C4-2B (cell line): ENCODE results near the gene COTL1.
"Not testable (repeated sequence)": the region's sequence is repeated elsewhere in the genome, so short reads cannot be mapped to it uniquely, and the experiment has no call there.

Source experiments
- H3K27ac ChIP-seq: fragments of 450-650 bp; 2 replicates; pipeline ENCODE4 v1.5.1; 2017
- CTCF ChIP-seq: fragments of 450-650 bp; conservative IDR thresholded peaks from 2 replicates; pipeline ENCODE4 v1.5.1; 2017; ENCODE audit warnings: mild to moderate bottlenecking
- ZFX ChIP-seq: fragments of 450-650 bp; IDR thresholded peaks from 2 replicates; pipeline ENCODE4 v1.6.1; 2017

Gene COTL1

DNA sequence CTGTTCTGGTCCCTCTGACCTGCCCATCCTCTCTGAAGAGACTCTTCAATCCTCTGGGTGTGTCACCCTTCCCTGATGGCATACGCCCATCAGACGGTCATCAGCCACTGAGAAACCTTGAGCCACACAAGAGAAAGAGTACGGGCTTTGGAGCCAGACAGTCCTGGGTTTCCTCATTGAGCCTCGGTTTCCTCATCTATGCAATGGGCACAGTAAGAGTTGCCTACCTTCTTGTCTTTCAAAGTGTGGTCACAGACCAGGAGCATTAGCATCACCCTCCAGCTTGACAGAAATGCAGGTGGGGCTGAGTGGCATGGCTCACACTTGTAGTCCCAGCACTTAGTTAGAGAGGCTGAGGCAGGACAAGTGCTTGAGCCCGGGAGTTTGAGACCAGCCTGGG lies 87.3 kb downstream of the COTL1 start:
- H3K27ac ChIP-seq = no peak overlapping the region
- TF ChIP-seq ZFX (no peak), CTCF (no peak)

GRCh38 chr16:84529607-84530006 lies 88.3 kb downstream of the COTL1 start:
- H3K27ac ChIP-seq = no peak overlapping the region
- TF ChIP-seq CTCF (no peak), ZFX (no peak)

DNA sequence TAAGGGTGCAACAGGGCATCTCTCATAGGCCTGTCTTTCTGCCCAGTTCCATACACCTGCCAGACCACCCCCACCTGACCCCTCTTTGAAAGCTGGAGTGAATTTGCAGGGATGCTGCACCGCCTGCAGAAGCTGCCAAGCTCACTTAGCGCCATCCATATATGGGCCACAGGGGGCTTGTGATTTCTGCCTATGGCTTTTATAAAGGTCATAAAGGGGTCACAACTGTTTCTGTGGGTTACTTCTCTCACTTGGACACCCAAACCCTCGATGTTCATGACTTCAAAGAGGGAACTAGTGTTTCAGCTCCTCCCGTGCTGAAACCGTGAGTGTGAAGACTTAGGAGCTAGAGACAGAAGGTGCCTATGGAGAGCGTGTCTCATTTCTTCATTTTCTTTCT lies 89.6 kb downstream of the COTL1 start:
- no peak for TF ChIP-seq CTCF
- TF ChIP-seq ZFX = no peak
- H3K27ac ChIP-seq = peak overlapping the region; percentile 60

DNA sequence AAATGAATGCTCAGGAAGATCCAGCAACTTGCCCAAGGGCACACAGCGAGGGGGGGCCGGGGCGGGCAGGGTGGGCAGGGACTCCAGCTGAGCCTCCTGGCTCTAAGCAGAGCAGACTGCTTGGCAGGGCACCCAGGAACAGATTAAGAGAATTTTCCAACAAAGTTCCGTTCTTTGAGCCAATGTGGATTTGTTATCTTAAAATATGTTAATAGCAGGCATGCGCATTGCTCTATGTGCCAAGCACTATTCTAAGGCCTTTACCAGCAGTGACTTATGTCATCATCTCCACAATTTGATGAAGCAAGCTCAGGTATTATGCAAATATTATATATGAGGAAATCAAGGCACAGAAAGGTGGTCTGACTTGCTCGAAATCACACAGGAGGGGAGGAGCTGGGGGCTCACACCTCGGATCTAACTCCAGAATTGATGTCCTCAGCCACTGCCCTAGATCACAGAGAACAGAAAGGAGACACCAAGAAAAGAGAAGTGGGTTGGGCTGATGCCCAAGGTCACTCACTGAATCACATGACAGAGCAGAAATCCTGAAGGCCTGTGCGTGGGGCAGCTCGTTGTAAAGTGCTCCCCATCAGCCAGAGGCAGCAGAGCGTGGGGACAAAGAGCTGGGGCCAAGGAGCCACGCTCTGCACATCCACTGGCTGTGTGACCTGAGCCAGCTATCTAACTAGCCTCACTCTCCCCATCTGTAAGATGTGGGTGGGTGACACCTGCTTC lies 90.2 kb downstream of the COTL1 start:
- H3K27ac ChIP-seq = peak overlapping the region; percentile 60
- TF ChIP-seq ZFX (no peak), CTCF (no peak)

GRCh38 chr16:84526794-84527531 lies 90.9 kb downstream of the COTL1 start:
- H3K27ac ChIP-seq = peak overlapping the region; percentile 60
- TF ChIP-seq ZFX = no peak
- no peak for TF ChIP-seq CTCF

DNA sequence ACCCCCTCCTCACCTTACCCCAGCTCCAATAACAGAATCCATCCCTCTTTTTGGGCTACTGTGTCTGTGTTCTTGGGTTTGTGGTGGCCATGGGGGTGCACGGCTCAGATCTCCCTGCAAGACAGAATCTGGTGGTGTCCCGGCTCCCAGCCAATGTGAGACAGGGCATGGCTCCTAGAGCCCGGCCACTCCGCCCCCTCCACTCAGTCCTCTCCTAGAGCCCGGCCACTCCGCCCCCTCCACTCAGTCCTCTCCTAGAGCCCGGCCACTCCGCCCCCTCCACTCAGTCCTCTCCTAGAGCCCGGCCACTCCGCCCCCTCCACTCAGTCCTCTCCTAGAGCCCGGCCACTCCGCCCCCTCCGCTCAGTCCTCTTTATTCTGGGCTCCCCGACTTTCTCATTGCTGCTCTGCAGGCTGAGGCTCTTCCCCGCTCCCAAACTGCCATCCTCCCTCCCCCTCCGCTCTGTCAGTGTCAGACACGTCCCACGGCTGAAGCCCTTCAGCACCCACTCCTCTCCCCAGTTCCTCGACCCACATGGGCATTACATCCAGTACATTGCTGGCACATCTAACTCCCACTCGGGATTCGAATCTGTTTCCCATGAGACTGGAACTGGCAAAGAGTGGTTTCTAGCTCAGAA lies 92.8 kb downstream of the COTL1 start:
- not testable (repeated sequence) for H3K27ac ChIP-seq

DNA sequence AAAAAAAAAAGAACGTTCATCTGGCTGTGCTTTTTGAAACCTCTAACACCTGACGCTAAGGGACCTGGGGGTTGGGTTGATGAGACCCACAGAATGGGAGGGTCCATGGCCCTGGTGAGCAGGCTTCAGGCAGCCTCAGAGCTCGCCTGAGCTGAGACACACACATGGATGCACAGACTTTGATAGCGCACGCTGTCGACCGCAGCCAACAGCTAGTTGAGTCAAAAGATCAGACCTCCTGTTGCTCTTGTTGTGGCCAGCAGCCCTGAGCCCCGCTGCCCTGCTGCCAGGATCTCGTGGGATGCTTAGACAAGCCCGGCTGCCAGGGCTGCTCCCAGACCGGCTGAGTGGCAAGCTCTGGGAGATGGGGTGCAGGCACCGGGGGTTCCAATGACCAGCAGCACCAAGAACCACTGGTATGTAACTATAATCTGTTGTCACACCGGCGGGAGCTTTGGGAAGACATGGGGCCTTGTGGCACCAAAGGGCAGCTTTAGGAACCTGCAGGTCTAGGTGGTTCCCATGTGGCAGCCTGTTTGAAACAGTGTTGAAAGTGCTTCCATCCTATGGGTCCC lies 93.4 kb downstream of the COTL1 start:
- no peak overlapping the region for H3K27ac ChIP-seq
- TF ChIP-seq ZFX (no peak), CTCF (no peak)
